T-helper 17 cell (primary cell): ENCODE measurements around the gene GULP1. TPM values are rescaled to one million over a fixed set of nuclear protein-coding genes. Genes with fewer than 3 reads are reported as not detected.

Source experiments
- ATAC-seq: fragments of 150-1000 bp; cut with Tn5 transposase; 2 replicates; pipeline ENCODE4 v1.10.0; 2021; ENCODE audit warnings: mild to moderate bottlenecking, moderate library complexity
- DNase-seq, 3 donors: peaks; one replicate each; pipeline versions ENCODE4 v3.0.0 to v3.0.0-alpha.2; 2020 to 2021
- H3K9me3 ChIP-seq: one replicate; pipeline ENCODE4 v1.7.0; 2013; ENCODE audit warnings: low read length, mild to moderate bottlenecking; ENCODE audit not compliant: control insufficient read depth, poor library complexity, severe bottlenecking
- H3K27ac Mint-ChIP-seq: one replicate; pipeline ENCODE4 v1.8.0; 2022; ENCODE audit warnings: mild to moderate bottlenecking, moderate library complexity, mixed read lengths
- H3K27me3 Mint-ChIP-seq: one replicate; pipeline ENCODE4 v1.8.0; 2022; ENCODE audit warnings: mixed read lengths
- H3K36me3 Mint-ChIP-seq: one replicate; pipeline ENCODE4 v1.8.0; 2022; ENCODE audit warnings: low read depth, mixed read lengths
- H3K4me1 Mint-ChIP-seq: one replicate; pipeline ENCODE4 v1.8.0; 2022; ENCODE audit warnings: mild to moderate bottlenecking, mixed read lengths
- H3K4me3 Mint-ChIP-seq: one replicate; pipeline ENCODE4 v1.8.0; 2022; ENCODE audit warnings: mild to moderate bottlenecking, moderate library complexity, mixed read lengths
- total RNA-seq, 4 donors: library from RNA in 2 of 4; stranded (reverse) in 2 of 4; gene quantifications; one replicate each; pipeline ENCODE4 v1.2.3 and lab custom pipeline; 2022 to 2026

Gene GULP1
- total RNA-seq, 2 donors from 2014 or later, result not detected

DNA sequence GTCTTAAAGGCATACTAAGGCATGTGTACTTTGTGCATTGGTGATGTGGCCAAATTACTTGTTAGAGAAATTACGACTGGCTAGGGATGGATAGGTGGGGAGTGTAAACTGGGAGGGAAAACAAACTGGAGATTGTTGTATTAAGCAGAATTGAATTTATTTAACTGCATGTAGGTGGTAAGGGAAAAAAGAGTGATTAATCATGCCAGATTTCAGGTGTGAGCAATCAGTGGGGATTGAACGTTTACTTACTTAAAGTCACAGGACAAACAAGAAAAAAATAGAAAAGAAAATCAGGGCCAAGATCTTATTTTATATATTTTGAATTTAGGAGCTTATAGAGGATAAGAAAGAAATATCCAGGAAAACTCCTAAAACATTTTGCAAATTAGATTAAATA, 88.6 kb downstream of the GULP1 start:
- Mint-ChIP-seq H3K27ac (no peak overlapping the region), H3K4me3 (no peak overlapping the region), H3K36me3 (no peaks in the 10 kb centered on the region), H3K4me1 (peaks cover 3% of the 10 kb centered on the region), H3K27me3 (peaks cover 5% of the 10 kb centered on the region)
- ATAC-seq, result no peak
- DNase-seq, result no peak
- H3K9me3 ChIP-seq, result no peaks in the 10 kb centered on the region

GRCh38 chr2:188381614-188382013, 89.9 kb downstream of the GULP1 start:
- Mint-ChIP-seq H3K27me3 (peaks cover 5% of the 10 kb centered on the region), H3K4me3 (no peak overlapping the region), H3K4me1 (peaks cover 3% of the 10 kb centered on the region), H3K27ac (no peak overlapping the region), H3K36me3 (no peaks in the 10 kb centered on the region)
- ATAC-seq, result no peak
- DNase-seq, result no peak
- no peaks in the 10 kb centered on the region for H3K9me3 ChIP-seq

- Mint-ChIP-seq H3K27me3 (peaks cover 5% of the 10 kb centered on the region), H3K4me3 (no peak overlapping the region), H3K36me3 (no peaks in the 10 kb centered on the region), H3K4me1 (peaks cover 3% of the 10 kb centered on the region), H3K27ac (no peak overlapping the region)
- ATAC-seq, result no peak
- no peak for DNase-seq
- no peaks in the 10 kb centered on the region for H3K9me3 ChIP-seq
These were observed 90.4 kb downstream of the GULP1 start for GRCh38 chr2:188382107-188382506.

DNA sequence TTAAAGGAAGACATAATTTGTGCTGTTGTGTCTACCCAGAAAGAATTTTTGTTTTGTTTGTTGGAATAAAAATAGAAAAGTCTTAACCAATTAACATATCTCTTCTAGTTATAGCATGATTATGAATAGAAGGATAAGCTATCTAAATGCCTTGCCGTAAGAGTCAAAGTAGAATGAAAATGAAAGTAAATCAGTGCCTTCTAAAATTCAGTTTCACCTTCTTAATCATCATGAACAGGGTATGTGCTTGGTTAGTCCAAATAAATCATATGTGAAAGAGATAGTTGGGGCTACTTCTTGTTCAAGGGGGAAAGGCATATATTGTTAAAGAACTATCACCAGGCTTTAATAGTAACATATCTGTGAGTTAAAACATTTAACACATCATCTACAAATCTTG, 91.5 kb downstream of the GULP1 start:
- H3K4me3 Mint-ChIP-seq, result peak overlapping the region; percentile 13
- ATAC-seq (no peak), DNase-seq (no peak)
- H3K36me3 Mint-ChIP-seq, result no peaks in the 10 kb centered on the region
- H3K9me3 ChIP-seq, result no peaks in the 10 kb centered on the region
- peaks cover 5% of the 10 kb centered on the region for H3K27me3 Mint-ChIP-seq
- peaks cover 3% of the 10 kb centered on the region for H3K4me1 Mint-ChIP-seq
- no peak overlapping the region for H3K27ac Mint-ChIP-seq

- no peak for ATAC-seq
- Mint-ChIP-seq H3K36me3 (no peaks in the 10 kb centered on the region), H3K27me3 (no peaks in the 10 kb centered on the region), H3K4me3 (no peak overlapping the region), H3K27ac (no peak overlapping the region), H3K4me1 (no peaks in the 10 kb centered on the region)
- DNase-seq, result no peak
- no peaks in the 10 kb centered on the region for H3K9me3 ChIP-seq
These were observed 94.2 kb downstream of the GULP1 start for GRCh38 chr2:188385857-188386256.

DNA sequence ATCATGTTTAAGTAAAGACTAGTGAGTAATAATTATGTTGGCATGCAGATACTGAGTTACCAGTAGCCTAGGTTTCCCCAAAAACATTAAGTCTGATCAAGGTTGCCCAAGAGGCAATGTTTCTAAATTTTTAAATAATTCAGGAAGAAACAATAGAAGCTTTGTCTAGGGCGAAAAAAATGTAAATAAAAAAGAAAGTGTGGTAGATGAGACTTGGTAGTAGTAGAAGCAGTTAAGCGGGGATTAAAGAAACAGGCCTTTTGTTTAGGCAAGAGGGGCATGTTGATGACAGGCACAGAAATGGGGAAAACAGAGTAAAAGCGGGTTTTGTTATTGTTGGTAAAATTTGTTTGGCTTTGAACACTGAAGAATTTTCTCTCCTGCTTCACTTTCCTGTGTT, 97.2 kb downstream of the GULP1 start:
- no peak overlapping the region for H3K4me3 Mint-ChIP-seq

DNA sequence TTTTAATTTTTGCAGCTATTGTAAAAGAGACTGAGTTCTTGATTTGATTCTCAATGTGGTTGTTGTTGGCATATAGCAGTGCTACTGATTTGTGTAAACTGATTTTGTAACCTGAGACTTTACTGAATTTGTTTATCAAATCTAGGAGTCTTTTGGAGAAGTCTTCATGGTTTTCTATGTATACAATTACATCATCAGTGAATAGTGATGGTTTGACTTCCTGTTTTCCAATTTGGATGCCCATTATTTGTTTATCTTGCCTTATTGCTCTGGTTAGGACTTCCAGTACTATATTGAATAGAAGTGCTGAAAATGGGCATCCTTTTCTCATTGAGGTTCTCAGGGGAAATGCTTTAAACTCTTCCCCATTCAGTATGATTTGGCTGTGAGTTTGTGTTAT, 99.7 kb downstream of the GULP1 start:
- Mint-ChIP-seq H3K4me3 (no peak overlapping the region), H3K27ac (no peak overlapping the region), H3K36me3 (no peaks in the 10 kb centered on the region), H3K27me3 (no peaks in the 10 kb centered on the region), H3K4me1 (no peaks in the 10 kb centered on the region)
- no peaks in the 10 kb centered on the region for H3K9me3 ChIP-seq
- ATAC-seq (no peak), DNase-seq (no peak)

More for the DNA sequence above, 97.2 kb downstream of the GULP1 start:
- H3K36me3 Mint-ChIP-seq, result no peaks in the 10 kb centered on the region
- no peaks in the 10 kb centered on the region for H3K4me1 Mint-ChIP-seq
- H3K27ac Mint-ChIP-seq, result no peak overlapping the region
- H3K27me3 Mint-ChIP-seq, result no peaks in the 10 kb centered on the region
- DNase-seq (no peak), ATAC-seq (no peak)
- H3K9me3 ChIP-seq, result no peaks in the 10 kb centered on the region

- H3K9me3 ChIP-seq, result no peaks in the 10 kb centered on the region
- Mint-ChIP-seq H3K4me3 (no peak overlapping the region), H3K27ac (no peak overlapping the region), H3K4me1 (no peaks in the 10 kb centered on the region), H3K27me3 (peaks cover 4% of the 10 kb centered on the region), H3K36me3 (no peaks in the 10 kb centered on the region)
- ATAC-seq, result no peak
- no peak for DNase-seq
These were observed 103.3 kb downstream of the GULP1 start for GRCh38 chr2:188394931-188395472.

- H3K27ac Mint-ChIP-seq, result no peak overlapping the region
- no peak for ATAC-seq
- H3K36me3 Mint-ChIP-seq, result no peaks in the 10 kb centered on the region
- no peaks in the 10 kb centered on the region for H3K9me3 ChIP-seq
- H3K4me1 Mint-ChIP-seq, result no peaks in the 10 kb centered on the region
- H3K4me3 Mint-ChIP-seq, result no peak overlapping the region
- peaks cover 4% of the 10 kb centered on the region for H3K27me3 Mint-ChIP-seq
- no peak for DNase-seq
These were observed 104.4 kb downstream of the GULP1 start for GRCh38 chr2:188395903-188396689.

- H3K36me3 Mint-ChIP-seq, result no peaks in the 10 kb centered on the region
These were observed 107.5 kb downstream of the GULP1 start for GRCh38 chr2:188399159-188399558.

DNA sequence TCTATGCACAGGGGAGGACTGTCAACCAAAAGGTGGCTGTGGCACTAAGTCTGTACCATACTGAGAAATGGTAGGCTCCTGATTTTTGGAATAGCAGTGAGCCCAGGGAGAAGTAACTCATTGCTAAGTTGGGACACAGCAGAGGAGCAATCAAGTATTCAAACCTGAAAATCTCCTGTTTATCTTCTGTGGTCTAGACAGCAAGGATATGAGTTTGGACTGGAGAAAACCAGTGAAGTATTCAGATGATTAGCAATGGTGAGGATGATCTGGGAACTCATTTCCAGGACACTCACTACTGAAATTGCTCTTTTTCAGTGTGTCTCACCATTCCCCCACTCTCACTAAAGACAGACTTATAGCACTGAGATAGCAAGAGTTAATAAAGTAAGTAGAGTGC, 112.0 kb downstream of the GULP1 start:
- DNase-seq, result no peak
- no peaks in the 10 kb centered on the region for H3K36me3 Mint-ChIP-seq
- H3K27me3 Mint-ChIP-seq, result no peaks in the 10 kb centered on the region
- no peaks in the 10 kb centered on the region for H3K9me3 ChIP-seq
- H3K4me1 Mint-ChIP-seq, result no peaks in the 10 kb centered on the region
- H3K4me3 Mint-ChIP-seq, result no peak overlapping the region
- no peak overlapping the region for H3K27ac Mint-ChIP-seq
- no peak for ATAC-seq

More at GRCh38 chr2:188399159-188399558, 107.5 kb downstream of the GULP1 start:
- H3K9me3 ChIP-seq, result no peaks in the 10 kb centered on the region
- H3K4me3 Mint-ChIP-seq, result no peak overlapping the region
- no peak overlapping the region for H3K27ac Mint-ChIP-seq
- no peak for ATAC-seq
- no peak for DNase-seq
- H3K27me3 Mint-ChIP-seq, result peaks cover 4% of the 10 kb centered on the region
- H3K4me1 Mint-ChIP-seq, result no peaks in the 10 kb centered on the region

- Mint-ChIP-seq H3K4me3 (no peak overlapping the region), H3K27me3 (no peaks in the 10 kb centered on the region), H3K4me1 (no peaks in the 10 kb centered on the region), H3K36me3 (no peaks in the 10 kb centered on the region), H3K27ac (no peak overlapping the region)
- no peak for ATAC-seq
- H3K9me3 ChIP-seq, result no peaks in the 10 kb centered on the region
- no peak for DNase-seq
These were observed 112.8 kb downstream of the GULP1 start for GRCh38 chr2:188404341-188405004.

GRCh38 chr2:188406414-188406813, 114.7 kb downstream of the GULP1 start:
- ATAC-seq (no peak), DNase-seq (no peak)
- Mint-ChIP-seq H3K36me3 (no peaks in the 10 kb centered on the region), H3K27ac (no peak overlapping the region), H3K4me3 (no peak overlapping the region), H3K27me3 (no peaks in the 10 kb centered on the region), H3K4me1 (no peaks in the 10 kb centered on the region)
- H3K9me3 ChIP-seq, result no peaks in the 10 kb centered on the region
